Medulla oblongata (tissue), 1 donor: ENCODE results near the gene NEDD4L.

ENCODE experiments used
- DNase-seq: peaks from one replicate; pipeline ENCODE4 v3.0.0-alpha.2; 2015; ENCODE audit errors: extremely low spot score

Gene NEDD4L

GRCh38 chr18:58396966-58397365 is 352.9 kb downstream of the NEDD4L start:
- DNase-seq, result no peak

- no peak for DNase-seq
Observed at GRCh38 chr18:58397385-58398132, 353.5 kb downstream of the NEDD4L start.

- no peak for DNase-seq
Observed at GRCh38 chr18:58398648-58399398, 354.8 kb downstream of the NEDD4L start.

- DNase-seq, result no peak
Observed at GRCh38 chr18:58400331-58400870, 356.4 kb downstream of the NEDD4L start.

GRCh38 chr18:58401191-58401590 is 357.2 kb downstream of the NEDD4L start:
- DNase-seq, result no peak

GRCh38 chr18:58402247-58402646 is 358.2 kb downstream of the NEDD4L start:
- DNase-seq, result no peak

GRCh38 chr18:58402951-58403702 is 359.1 kb downstream of the NEDD4L start:
- DNase-seq, result no peak

GRCh38 chr18:58403799-58404455 is 359.9 kb downstream of the NEDD4L start:
- DNase-seq, result no peak

- DNase-seq, result no peak
Observed at GRCh38 chr18:58405107-58405898, 361.3 kb downstream of the NEDD4L start.

GRCh38 chr18:58407263-58407648 is 363.2 kb downstream of the NEDD4L start:
- DNase-seq, result no peak

GRCh38 chr18:58407649-58408407 is 363.8 kb downstream of the NEDD4L start:
- DNase-seq, result no peak

GRCh38 chr18:58408665-58409064 is 364.6 kb downstream of the NEDD4L start:
- DNase-seq, result no peak

- no peak for DNase-seq
Observed at GRCh38 chr18:58409802-58410445, 365.9 kb downstream of the NEDD4L start.

GRCh38 chr18:58411323-58411722 is 367.3 kb downstream of the NEDD4L start:
- DNase-seq, result no peak

GRCh38 chr18:58412844-58413666 is 369.0 kb downstream of the NEDD4L start:
- DNase-seq, result no peak

GRCh38 chr18:58413667-58414628 is 369.9 kb downstream of the NEDD4L start:
- no peak for DNase-seq

GRCh38 chr18:58416014-58416703 is 372.1 kb downstream of the NEDD4L start:
- no peak for DNase-seq
